GM12878 (cell line): ENCODE data around the gene CKLF. TPM values are rescaled to one million over a fixed set of nuclear protein-coding genes. Genes with fewer than 3 reads are reported as not detected.

Experiments used
- ATAC-seq: fragments of 200-7000 bp; cut with Tn5 transposase; 3 replicates; pipeline ENCODE4 v1.9.1; 2020; ENCODE audit warnings: mild to moderate bottlenecking, moderate library complexity
- BruUV-seq: library from RNA; stranded (reverse); fragments of 400-500 nt; replicated peaks from 2 replicates; lab custom pipeline; 2021; lab: Mats Ljungman, UMichigan
- CTCF ChIA-PET: fragments of 300-600 bp; sonication (Branson Sonifier 250); formaldehyde crosslinking; extraction: SDS; loops from one replicate; lab custom pipeline; 2021; ENCODE audit warnings: inconsistent platforms; lab: Yijun Ruan, JAX
- POLR2A ChIA-PET: fragments of 350-600 bp; formaldehyde crosslinking; extraction: SDS; loops from one replicate; lab custom pipeline; 2021; ENCODE audit warnings: inconsistent platforms; lab: Charles Lee
- RAD21 ChIA-PET: fragments of 300-600 bp; sonication (Branson Sonifier 250); formaldehyde crosslinking; loops from one replicate; lab custom pipeline; 2023; ENCODE audit warnings: antibody characterized with exemption; ENCODE audit not compliant: unreplicated experiment; lab: Charles Lee
- SMC1A ChIA-PET: fragments of 300-600 bp; sonication (Branson Sonifier 250); formaldehyde crosslinking; loops from one replicate; lab custom pipeline; 2023; ENCODE audit not compliant: unreplicated experiment, uncharacterized antibody; lab: Charles Lee
- DNase-seq: peaks from one replicate; pipeline ENCODE4 v3.0.0-alpha.2; 2011; ENCODE audit warnings: low read depth, low spot score
- FAIRE-seq: peaks from 3 replicates; lab custom pipeline; 2011; peaks lifted over from hg19 to GRCh38; lab: Jason Lieb, UNC
- H2AFZ ChIP-seq: 2 replicates; pipeline ENCODE4 v1.6.0; 2011; ENCODE audit warnings: low read depth, low read length, control low read depth; ENCODE audit not compliant: control insufficient read depth
- H3K27ac ChIP-seq: 2 replicates; pipeline ENCODE4 v1.5.1; 2011; ENCODE audit warnings: control low read depth; ENCODE audit not compliant: control insufficient read depth, insufficient read depth
- H3K27me3 ChIP-seq, 2 experiments: replicated peaks in 1 of 2; 2 replicates each; pipeline versions ENCODE4 v1.6.0 to v1.6.1; 2011; ENCODE audit warnings: low read length in 1 of 2; ENCODE audit not compliant: control insufficient read depth in 2 of 2, insufficient read depth in 2 of 2
- H3K36me3 ChIP-seq, 2 experiments: 2 replicates each; pipeline ENCODE4 v1.5.1; 2011; ENCODE audit warnings: low read length in 1 of 2; ENCODE audit not compliant: control insufficient read depth in 2 of 2, insufficient read depth in 2 of 2
- H3K4me1 ChIP-seq: 2 replicates; pipeline ENCODE4 v1.6.1; 2011; ENCODE audit warnings: mild to moderate bottlenecking, low read length, moderate library complexity, mixed read lengths; ENCODE audit not compliant: control insufficient read depth, insufficient read depth
- H3K4me2 ChIP-seq: 2 replicates; pipeline ENCODE4 v1.6.0; 2011; ENCODE audit warnings: control low read depth; ENCODE audit not compliant: control insufficient read depth, insufficient read depth
- H3K4me3 ChIP-seq: fragments of 200-600 bp; sonication (generic); 2 replicates; pipeline ENCODE4 v1.5.1; 2016
- H3K79me2 ChIP-seq: 2 replicates; pipeline ENCODE4 v1.6.0; 2011; ENCODE audit warnings: low read length; ENCODE audit not compliant: control insufficient read depth, insufficient read depth
- H3K9ac ChIP-seq: 2 replicates; pipeline ENCODE4 v1.8.0; 2011; ENCODE audit warnings: low read length, control low read depth, mixed read lengths; ENCODE audit not compliant: control insufficient read depth, insufficient read depth
- H3K9me3 ChIP-seq: replicated peaks from 3 replicates; pipeline ENCODE4 v1.5.1; 2011; ENCODE audit warnings: mild to moderate bottlenecking, low read length; ENCODE audit not compliant: control insufficient read depth, insufficient read depth
- H4K20me1 ChIP-seq: 2 replicates; pipeline ENCODE4 v1.6.0; 2011; ENCODE audit not compliant: control insufficient read depth, insufficient read depth
- DPF2 ChIP-seq: fragments of 450-650 bp; IDR thresholded peaks from 2 replicates; pipeline ENCODE4 v1.6.1; 2017; ENCODE audit warnings: mild to moderate bottlenecking
- HDAC2 ChIP-seq: fragments of 200-600 bp; sonication (generic); IDR thresholded peaks from 2 replicates; pipeline ENCODE4 v1.6.1; 2017
- HDGF ChIP-seq: fragments of 450-650 bp; IDR thresholded peaks from 2 replicates; pipeline ENCODE4 v1.6.1; 2016; ENCODE audit warnings: antibody characterized with exemption
- IRF4 ChIP-seq: IDR thresholded peaks from 2 replicates; pipeline ENCODE4 v1.6.1; 2011; ENCODE audit warnings: low read depth, low read length
- JUND ChIP-seq: IDR thresholded peaks from 2 replicates; pipeline ENCODE4 v1.6.1; 2012; ENCODE audit warnings: low read depth, mild to moderate bottlenecking, low read length, improper control_type of control experiment, moderate library complexity
- MAX ChIP-seq: IDR thresholded peaks from 2 replicates; pipeline ENCODE4 v1.6.1; 2012; ENCODE audit warnings: low read depth, low read length, improper control_type of control experiment
- NBN ChIP-seq: fragments of 450-650 bp; IDR thresholded peaks from 2 replicates; pipeline ENCODE4 v1.6.1; 2016
- NR2C1 ChIP-seq: fragments of 450-650 bp; IDR thresholded peaks from 2 replicates; pipeline ENCODE4 v1.6.1; 2017; ENCODE audit warnings: antibody characterized with exemption, mild to moderate bottlenecking, moderate library complexity
- PBX3 ChIP-seq: IDR thresholded peaks from 2 replicates; pipeline ENCODE4 v1.6.1; 2011; ENCODE audit warnings: mild to moderate bottlenecking, low read depth, low read length, moderate library complexity; ENCODE audit not compliant: insufficient replicate concordance
- POLR2A ChIP-seq: IDR thresholded peaks from 2 replicates; pipeline ENCODE4 v1.6.1; 2011; ENCODE audit warnings: low read depth, mild to moderate bottlenecking, low read length
- POU2F2 ChIP-seq: IDR thresholded peaks from 3 replicates; pipeline ENCODE4 v1.6.1; 2011; ENCODE audit warnings: low read depth, mild to moderate bottlenecking, low read length, borderline replicate concordance
- RAD51 ChIP-seq: fragments of 450-650 bp; IDR thresholded peaks from 2 replicates; pipeline ENCODE4 v1.6.1; 2016; ENCODE audit warnings: moderate library complexity, mild to moderate bottlenecking, inconsistent platforms
- RFX5 ChIP-seq: IDR thresholded peaks from 2 replicates; pipeline ENCODE4 v1.6.1; 2011; ENCODE audit warnings: low read depth, low read length, improper control_type of control experiment
- SPI1 ChIP-seq: IDR thresholded peaks from 2 replicates; pipeline ENCODE4 v1.6.1; 2011; ENCODE audit warnings: low read depth, mild to moderate bottlenecking, low read length, moderate library complexity, borderline replicate concordance; ENCODE audit not compliant: insufficient read depth
- USF2 ChIP-seq: IDR thresholded peaks from 2 replicates; pipeline ENCODE4 v1.6.1; 2011; ENCODE audit warnings: low read depth, low read length, improper control_type of control experiment, borderline replicate concordance
- ZNF207 ChIP-seq: fragments of 450-650 bp; IDR thresholded peaks from 2 replicates; pipeline ENCODE4 v1.6.1; 2014; ENCODE audit warnings: antibody characterized with exemption, mild to moderate bottlenecking, borderline replicate concordance
- whole genome bisulfite sequencing: methylation state at CpG from one replicate; pipeline ENCODE4 v1.1.6; 2016; ENCODE audit warnings: low lambda C conversion rate; ENCODE audit not compliant: insufficient replicate concordance, insufficient coverage; ENCODE audit errors: missing lambda C conversion rate; 5-methylcytosine and 5-hydroxymethylcytosine counted together
- in situ Hi-C: fragments of 300-500 bp; cut with MboI; formaldehyde crosslinking; loops from 9 replicates; pipeline ENCODE4 v1.14.3; 2018; ENCODE audit warnings: mixed read lengths
- intact Hi-C: fragments of 100-400 bp; cut with micrococcal nuclease; formaldehyde crosslinking; loops from one replicate; pipeline ENCODE4 v1.14.2; 2022; ENCODE audit not compliant: unreplicated experiment
- polyA plus RNA-seq, 11 experiments: library from polyadenylated mRNA; depleted of rRNA in 4 of 11; unstranded in 6 of 11; stranded (reverse) in 5 of 11; fragments of >200 nt; fragmentation: Nextera tagmentation in 4 of 11; fragmentation: Illumina TruSeq in 1 of 11; extraction: Ambion mirVana in 4 of 11; extraction: Trizol in 1 of 11; gene quantifications; 1 replicate in 1 of 11; 2 replicates in 10 of 11; pipeline versions ENCODE4 v1.2.1 to v1.2.3, GENCODE V29; 2011 to 2016; ENCODE audit warnings: inconsistent platforms in 2 of 11, missing spikeins in 2 of 11, low read depth in 1 of 11
- total RNA-seq, 4 experiments: library from RNA; depleted of rRNA in 3 of 4; stranded (reverse); fragments of >200 nt in 3 of 4; fragmentation: Illumina TruSeq in 1 of 4; extraction: Trizol in 1 of 4; gene quantifications; 2 replicates each; pipeline versions ENCODE4 v1.2.1 to v1.2.3, GENCODE V29; 2013 to 2021

The CKLF gene
- total and polyA plus RNA-seq, 10 of the 15 experiments (the other 5 are each of a cell fraction or from before 2014, with no cell fraction given), result 40.8 to 193 (median 109) TPM

- ChIA-PET POLR2A (interaction anchor here (1.8 kb wide), 1 partner anchor 12 kb away, joined by 5 read pairs; no protein-coding TSS in a partner anchor), RAD21 (interaction anchor here (0.5 to 0.7 kb wide), 2 partner anchors 104 to 231 kb away, joined by 3 to 4 read pairs; no protein-coding TSS in a partner anchor), SMC1A (interaction anchor here (0.8 to 1.2 kb wide), 4 partner anchors 11 to 78 kb away, joined by 3 to 5 read pairs (median 4); no protein-coding TSS in a partner anchor), CTCF (interaction anchor here (0.6 to 3.8 kb wide), 5 partner anchors 32 to 233 kb away, joined by 3 to 12 read pairs (median 4); no protein-coding TSS in a partner anchor)
- H3K9me3 ChIP-seq, result no peaks in the 10 kb centered on the region
- DNase-seq (no peak), FAIRE-seq (no peak), ATAC-seq (no peak)
- no TSS peak for BruUV-seq
- in situ Hi-C loops, result no loop called here
- peaks cover 8% of the 10 kb centered on the region for H3K4me1 ChIP-seq
- no peaks in the 10 kb centered on the region; a peak in 1 of 4 replicates for H3K36me3 ChIP-seq
- H3K27ac ChIP-seq, result no peak overlapping the region
- intact Hi-C loops, result no loop called here
- no peak overlapping the region for H3K4me3 ChIP-seq
- H2AFZ ChIP-seq, result no peak overlapping the region
- H3K79me2 ChIP-seq, result no peaks in the 10 kb centered on the region
- no peak for TF ChIP-seq NBN
- TF ChIP-seq USF2, result no peak
- TF ChIP-seq RFX5, result no peak
- no peak for TF ChIP-seq SPI1
- TF ChIP-seq POU2F2, result no peak
- no peak for TF ChIP-seq MAX
- TF ChIP-seq IRF4, result no peak
- no peak for TF ChIP-seq POLR2A
- no peak for TF ChIP-seq ZNF207
- TF ChIP-seq DPF2, result no peak
- no peak for TF ChIP-seq PBX3
- TF ChIP-seq RAD51, result no peak
- TF ChIP-seq NR2C1, result no peak
- TF ChIP-seq HDAC2, result no peak
- no peak for TF ChIP-seq JUND
- no peak for TF ChIP-seq HDGF
- no peak overlapping the region for H3K4me2 ChIP-seq
- no peaks in the 10 kb centered on the region for H3K27me3 ChIP-seq
- WGBS, result 51% methylated on average over 12 of the region's 12 CpGs
- H4K20me1 ChIP-seq, result no peaks in the 10 kb centered on the region
- H3K9ac ChIP-seq, result no peak overlapping the region
These were observed 41.4 kb upstream of the CKLF start for GRCh38 chr16:66510711-66511601.
